Stimulated activated CD4-positive, alpha-beta T cell treated with anti-CD3 and anti-CD28 coated beads, Interleukin-4, amount 100 ng/mL, for 24 hours (primary cell): ENCODE data around the gene DLK2.
"Not testable (repeated sequence)": the region's sequence is repeated elsewhere in the genome, so short reads cannot be mapped to it uniquely, and the experiment has no call there.

Experiments
- DNase-seq: peaks from one replicate; pipeline ENCODE4 v3.0.0-alpha.2; 2020

The DLK2 gene

GRCh38 chr6:43426928-43427405, 28.4 kb downstream of the DLK2 start:
- no peak for DNase-seq

- not testable (repeated sequence) for DNase-seq
Measured at GRCh38 chr6:43425083-43425482, 30.3 kb downstream of the DLK2 start.

GRCh38 chr6:43421831-43422230, 33.5 kb downstream of the DLK2 start:
- DNase-seq = no peak

- DNase-seq = no peak
Measured at GRCh38 chr6:43420012-43420709, 35.2 kb downstream of the DLK2 start.

GRCh38 chr6:43416935-43417334, 38.4 kb downstream of the DLK2 start:
- no peak for DNase-seq

- DNase-seq = not testable (repeated sequence)
Measured at GRCh38 chr6:43415275-43415674, 40.1 kb downstream of the DLK2 start.

GRCh38 chr6:43413002-43413401, 42.3 kb downstream of the DLK2 start:
- DNase-seq = no peak

- no peak for DNase-seq
Measured at GRCh38 chr6:43412541-43412940, 42.8 kb downstream of the DLK2 start.

GRCh38 chr6:43410776-43411175, 44.6 kb downstream of the DLK2 start:
- DNase-seq = not testable (repeated sequence)

- no peak for DNase-seq
Measured at GRCh38 chr6:43408259-43408658, 47.1 kb downstream of the DLK2 start.

GRCh38 chr6:43407296-43407695, 48.1 kb downstream of the DLK2 start:
- no peak for DNase-seq

GRCh38 chr6:43405354-43405753, 50.0 kb downstream of the DLK2 start:
- DNase-seq = no peak

- no peak for DNase-seq
Measured at GRCh38 chr6:43402820-43403219, 52.5 kb downstream of the DLK2 start.

GRCh38 chr6:43401730-43402129, 53.6 kb downstream of the DLK2 start:
- DNase-seq = no peak
